ENCODE measurements around the gene HNRNPH1.

- TF ChIP-seq POLR2AphosphoS5 (IDR thresholded peaks at IDR 0.05; ENCODE audit: low read depth, low read length) (no peak), CTCF (IDR thresholded peaks at IDR 0.05) (no peak), TCF7L2 (IDR thresholded peaks at IDR 0.05; ENCODE audit: low read depth, low read length) (no peak)
These were observed 44.9 kb upstream of the HNRNPH1 start for GRCh38 chr5:179668391-179668790.
